Suprapubic skin (tissue), 3 donors: ENCODE measurements around the gene HSPG2.

ENCODE experiments used
- CTCF ChIP-seq, 2 donors: fragments of 200-600 bp in 1 of 2; fragments of 450-650 bp in 1 of 2; sonication (generic) in 1 of 2; IDR thresholded peaks; one replicate each; pipeline ENCODE4 v1.5.1; 2016 to 2019; ENCODE audit warnings: antibody characterized with exemption in 2 of 2, mild to moderate bottlenecking in 1 of 2, moderate library complexity in 1 of 2
- EP300 ChIP-seq: sonication (generic); formaldehyde crosslinking; IDR thresholded peaks from one replicate; pipeline ENCODE4 v1.6.1; 2017; ENCODE audit warnings: antibody characterized with exemption
- POLR2A ChIP-seq, 2 donors: fragments of 450-650 bp; IDR thresholded peaks; one replicate each; pipeline ENCODE4 v1.6.1; 2017; ENCODE audit warnings: antibody characterized with exemption in 2 of 2, mild to moderate bottlenecking in 2 of 2, moderate library complexity in 2 of 2

GRCh38 chr1:21902026-21903012 lies 34.8 kb downstream of the HSPG2 start:
- no peak for TF ChIP-seq CTCF (IDR thresholded peaks at IDR 0.05)
- no peak for TF ChIP-seq POLR2A (IDR thresholded peaks at IDR 0.05)
- TF ChIP-seq EP300, result no peak
